Measurements from ENCODE around the gene ISG20L2. TPM values are rescaled to one million over a fixed set of nuclear protein-coding genes. Genes with fewer than 3 reads are reported as not detected.

The ISG20L2 gene
- polyA plus RNA-seq, 3 donors, result 17.2 to 23.5 (median 18.1) TPM

DNA sequence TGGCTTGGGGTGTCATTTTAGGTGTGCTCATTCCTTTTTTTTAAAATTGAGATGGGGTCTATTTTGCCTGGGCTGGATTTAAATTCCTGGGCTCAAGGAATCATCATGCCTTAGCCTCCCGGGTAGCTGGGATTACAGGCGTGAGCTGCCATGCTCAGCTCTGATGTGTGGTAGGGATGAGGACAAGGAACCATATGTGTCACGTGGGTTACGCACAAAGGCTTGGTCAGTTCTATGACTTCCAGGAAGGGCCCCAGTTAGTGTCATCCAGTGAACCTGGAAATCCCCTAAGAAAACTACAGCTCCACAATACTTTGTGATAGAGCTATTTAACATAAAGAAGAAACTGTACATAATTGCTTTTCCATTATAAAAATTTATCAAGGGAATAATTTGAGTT is 7.0 kb downstream of the ISG20L2 start:
- H3K4me1 ChIP-seq (ENCODE audit: control insufficient read depth in 1 of 2, insufficient read depth in 2 of 2, low read length in 2 of 2), result peaks cover 16 to 18% of the 10 kb centered on the region in 2 donors
- Mint-ChIP-seq H3K27ac (peak overlapping the region in 1 of 7 donors; percentile 35), H3K9me3 (no peaks in the 10 kb centered on the region), H3K4me1 (peaks cover 6% of the 10 kb centered on the region), H3K27me3 (ENCODE audit: low read depth in 3 of 3) (peaks cover 0 to 2% (median 0%) of the 10 kb centered on the region in 3 donors), H3K4me3 (no peak overlapping the region), H3K36me3 (peaks cover 45 to 51% of the 10 kb centered on the region in 2 donors)
- H3K4me2 ChIP-seq (replicated peaks; ENCODE audit: extremely low read depth, low read length, poor library complexity, severe bottlenecking), result no peak overlapping the region
- intact Hi-C loops (cut with micrococcal nuclease), result loop anchor here (5.0 to 10.0 kb wide), 2 partner anchors 94 to 217 kb away; partner anchors contain the start of gene MEF2D (in 1 of the 2)
- WGBS (ENCODE audit: insufficient coverage), result no CpG with 5 or more reads among the region's 4 CpGs
- TF ChIP-seq, protein P1, sequence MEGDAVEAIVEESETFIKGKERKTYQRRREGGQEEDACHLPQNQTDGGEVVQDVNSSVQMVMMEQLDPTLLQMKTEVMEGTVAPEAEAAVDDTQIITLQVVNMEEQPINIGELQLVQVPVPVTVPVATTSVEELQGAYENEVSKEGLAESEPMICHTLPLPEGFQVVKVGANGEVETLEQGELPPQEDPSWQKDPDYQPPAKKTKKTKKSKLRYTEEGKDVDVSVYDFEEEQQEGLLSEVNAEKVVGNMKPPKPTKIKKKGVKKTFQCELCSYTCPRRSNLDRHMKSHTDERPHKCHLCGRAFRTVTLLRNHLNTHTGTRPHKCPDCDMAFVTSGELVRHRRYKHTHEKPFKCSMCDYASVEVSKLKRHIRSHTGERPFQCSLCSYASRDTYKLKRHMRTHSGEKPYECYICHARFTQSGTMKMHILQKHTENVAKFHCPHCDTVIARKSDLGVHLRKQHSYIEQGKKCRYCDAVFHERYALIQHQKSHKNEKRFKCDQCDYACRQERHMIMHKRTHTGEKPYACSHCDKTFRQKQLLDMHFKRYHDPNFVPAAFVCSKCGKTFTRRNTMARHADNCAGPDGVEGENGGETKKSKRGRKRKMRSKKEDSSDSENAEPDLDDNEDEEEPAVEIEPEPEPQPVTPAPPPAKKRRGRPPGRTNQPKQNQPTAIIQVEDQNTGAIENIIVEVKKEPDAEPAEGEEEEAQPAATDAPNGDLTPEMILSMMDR (IDR thresholded peaks at IDR 0.05), result no peak
- no peak overlapping the region for H3K27ac ChIP-seq (ENCODE audit: low read depth in 1 of 2, low read length in 2 of 2)
- peaks cover 41% of the 10 kb centered on the region for H3K79me2 ChIP-seq (ENCODE audit: insufficient read depth, low read length)
- no peak overlapping the region for H3K9ac ChIP-seq (ENCODE audit: insufficient read depth, low read length, poor library complexity, severe bottlenecking)
- H2AFZ ChIP-seq (ENCODE audit: insufficient read depth, low read depth, low read length, poor library complexity, severe bottlenecking), result no peak overlapping the region
- peaks cover 39 to 62% of the 10 kb centered on the region in 2 donors for H3K36me3 ChIP-seq (replicated peaks in 1 of 2; ENCODE audit: control insufficient read depth in 1 of 2, insufficient read depth in 2 of 2, low read length in 2 of 2)
- H3K27me3 ChIP-seq (ENCODE audit: control insufficient read depth in 2 of 2, insufficient read depth in 2 of 2, low read length in 2 of 2), result no peaks in the 10 kb centered on the region
- H3K9me3 ChIP-seq (replicated peaks in 1 of 2; ENCODE audit: control insufficient read depth in 1 of 2, insufficient read depth in 1 of 2, low read length in 2 of 2), result no peaks in the 10 kb centered on the region
- H4K20me1 ChIP-seq (ENCODE audit: insufficient read depth, low read length), result peaks cover 65% of the 10 kb centered on the region
- no peak overlapping the region for H3K4me3 ChIP-seq (replicated peaks in 1 of 3; ENCODE audit: low read depth in 2 of 3, low read length in 3 of 3)
- no peak for DNase-seq

DNA sequence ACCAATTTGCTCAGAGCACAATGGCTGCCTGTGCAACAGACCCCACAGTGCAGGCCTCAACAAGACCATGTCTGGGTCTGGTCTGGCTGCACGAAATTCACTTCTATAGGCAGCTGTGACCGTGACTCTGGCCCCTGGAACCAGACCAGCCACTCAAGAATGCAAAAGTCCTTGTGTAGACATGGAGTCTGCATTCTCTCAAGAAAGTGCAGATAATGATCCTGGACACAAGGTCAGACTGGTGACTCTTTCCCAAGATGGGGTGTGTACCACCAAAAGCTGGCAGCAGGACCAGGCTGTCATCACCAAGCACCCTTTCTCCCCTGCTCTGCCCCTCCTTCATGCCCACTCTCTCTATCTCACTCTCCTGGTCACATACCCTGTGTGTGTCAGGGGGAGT is 7.4 kb downstream of the ISG20L2 start:
- Mint-ChIP-seq H3K4me1 (peaks cover 6% of the 10 kb centered on the region), H3K4me3 (no peak overlapping the region), H3K27ac (peak overlapping the region in 1 of 7 donors; percentile 35), H3K9me3 (no peaks in the 10 kb centered on the region), H3K27me3 (ENCODE audit: low read depth in 3 of 3) (peaks cover 0 to 2% (median 0%) of the 10 kb centered on the region in 3 donors), H3K36me3 (peaks cover 49 to 55% of the 10 kb centered on the region in 2 donors)
- no peaks in the 10 kb centered on the region for H3K9me3 ChIP-seq (replicated peaks in 1 of 2; ENCODE audit: control insufficient read depth in 1 of 2, insufficient read depth in 1 of 2, low read length in 2 of 2)
- peaks cover 37% of the 10 kb centered on the region for H3K79me2 ChIP-seq (ENCODE audit: insufficient read depth, low read length)
- H3K4me2 ChIP-seq (replicated peaks; ENCODE audit: extremely low read depth, low read length, poor library complexity, severe bottlenecking), result no peak overlapping the region
- no peak overlapping the region for H3K27ac ChIP-seq (ENCODE audit: low read depth in 1 of 2, low read length in 2 of 2)
- H3K9ac ChIP-seq (ENCODE audit: insufficient read depth, low read length, poor library complexity, severe bottlenecking), result no peak overlapping the region
- DNase-seq, result no peak
- H4K20me1 ChIP-seq (ENCODE audit: insufficient read depth, low read length), result peaks cover 61% of the 10 kb centered on the region
- TF ChIP-seq, protein P1 (IDR thresholded peaks at IDR 0.05), result no peak
- intact Hi-C loops (cut with micrococcal nuclease), result loop anchor here (5.0 to 10.0 kb wide), 2 partner anchors 94 to 216 kb away; partner anchors contain the start of gene MEF2D (in 1 of the 2)
- no peak overlapping the region for H3K4me3 ChIP-seq (replicated peaks in 1 of 3; ENCODE audit: low read depth in 2 of 3, low read length in 3 of 3)
- H3K27me3 ChIP-seq (ENCODE audit: control insufficient read depth in 2 of 2, insufficient read depth in 2 of 2, low read length in 2 of 2), result no peaks in the 10 kb centered on the region
- peaks cover 12 to 13% of the 10 kb centered on the region in 2 donors for H3K4me1 ChIP-seq (ENCODE audit: control insufficient read depth in 1 of 2, insufficient read depth in 2 of 2, low read length in 2 of 2)
- WGBS (ENCODE audit: insufficient coverage), result 100% methylated on average over 2 of the region's 2 CpGs
- H2AFZ ChIP-seq (ENCODE audit: insufficient read depth, low read depth, low read length, poor library complexity, severe bottlenecking), result no peak overlapping the region
- peaks cover 39 to 62% of the 10 kb centered on the region in 2 donors for H3K36me3 ChIP-seq (replicated peaks in 1 of 2; ENCODE audit: control insufficient read depth in 1 of 2, insufficient read depth in 2 of 2, low read length in 2 of 2)
